DOHH2 (cell line): Measurements from ENCODE around the gene LENEP.

ENCODE experiments used
- H3F3A ChIP-seq: fragments of 200-600 bp; sonication (generic), shearing (Covaris generic); 2 replicates; pipeline ENCODE4 v1.6.0; 2016; ENCODE audit warnings: antibody characterized with exemption, mild to moderate bottlenecking; ENCODE audit not compliant: control insufficient read depth, insufficient read depth
- H3K27ac ChIP-seq: fragments of 200-600 bp; sonication (generic); 2 replicates; pipeline ENCODE4 v1.5.1; 2014; ENCODE audit warnings: low read depth, mild to moderate bottlenecking, low read length, moderate library complexity
- H3K27me3 ChIP-seq: fragments of 200-600 bp; sonication (generic); 2 replicates; pipeline ENCODE4 v1.6.1; 2014; ENCODE audit warnings: mild to moderate bottlenecking, low read length, mixed read lengths; ENCODE audit not compliant: control insufficient read depth
- H3K36me3 ChIP-seq: fragments of 200-600 bp; sonication (generic); 2 replicates; pipeline ENCODE4 v1.6.1; 2014; ENCODE audit warnings: mild to moderate bottlenecking, low read length, moderate library complexity, mixed read lengths; ENCODE audit not compliant: control insufficient read depth
- H3K4me1 ChIP-seq: fragments of 200-600 bp; sonication (generic); 2 replicates; pipeline ENCODE4 v1.6.1; 2014; ENCODE audit warnings: mild to moderate bottlenecking, low read length, mixed read lengths; ENCODE audit not compliant: control insufficient read depth
- H3K4me2 ChIP-seq: fragments of 200-600 bp; sonication (generic); 2 replicates; pipeline ENCODE4 v1.6.0; 2014; ENCODE audit warnings: mild to moderate bottlenecking, low read length, moderate library complexity
- H3K4me3 ChIP-seq: fragments of 200-600 bp; sonication (generic); 2 replicates; pipeline ENCODE4 v1.5.1; 2014; ENCODE audit warnings: mild to moderate bottlenecking, low read length, mixed read lengths
- H3K79me2 ChIP-seq: fragments of 200-600 bp; sonication (generic); 2 replicates; pipeline ENCODE4 v1.6.1; 2014; ENCODE audit warnings: mild to moderate bottlenecking, low read length, mixed read lengths; ENCODE audit not compliant: control insufficient read depth
- H3K9me2 ChIP-seq: fragments of 200-600 bp; sonication (generic); replicated peaks from 2 replicates; pipeline ENCODE4 v1.6.1; 2014; ENCODE audit warnings: mild to moderate bottlenecking, low read length, mixed read lengths; ENCODE audit not compliant: control insufficient read depth
- H3K9me3 ChIP-seq: fragments of 200-600 bp; sonication (generic); 2 replicates; pipeline ENCODE4 v1.6.1; 2014; ENCODE audit warnings: antibody characterized with exemption, low read length, mixed read lengths; ENCODE audit not compliant: control insufficient read depth, insufficient read depth
- H4K20me1 ChIP-seq: fragments of 200-600 bp; sonication (generic); 2 replicates; pipeline ENCODE4 v1.6.0; 2014; ENCODE audit warnings: low read depth, mild to moderate bottlenecking, antibody characterized with exemption, low read length, moderate library complexity; ENCODE audit not compliant: control insufficient read depth, insufficient read depth
- EZH2phosphoT487 ChIP-seq: fragments of 200-600 bp; sonication (generic); IDR thresholded peaks from 2 replicates; pipeline ENCODE4 v1.6.1; 2017; ENCODE audit warnings: borderline replicate concordance, mild to moderate bottlenecking, antibody characterized with exemption, low read length, moderate library complexity, mixed read lengths
- TF ChIP-seq, protein P1 (sequence below): fragments of 200-600 bp; sonication (generic); IDR thresholded peaks from one replicate; pipeline ENCODE4 v1.5.1; 2014; ENCODE audit warnings: antibody characterized with exemption, mild to moderate bottlenecking, low read depth, low read length; ENCODE audit not compliant: poor library complexity, severe bottlenecking

Gene LENEP

GRCh38 chr1:155029513-155030242, 36.3 kb downstream of the LENEP start:
- no peak for TF ChIP-seq EZH2phosphoT487
- TF ChIP-seq, protein P1, sequence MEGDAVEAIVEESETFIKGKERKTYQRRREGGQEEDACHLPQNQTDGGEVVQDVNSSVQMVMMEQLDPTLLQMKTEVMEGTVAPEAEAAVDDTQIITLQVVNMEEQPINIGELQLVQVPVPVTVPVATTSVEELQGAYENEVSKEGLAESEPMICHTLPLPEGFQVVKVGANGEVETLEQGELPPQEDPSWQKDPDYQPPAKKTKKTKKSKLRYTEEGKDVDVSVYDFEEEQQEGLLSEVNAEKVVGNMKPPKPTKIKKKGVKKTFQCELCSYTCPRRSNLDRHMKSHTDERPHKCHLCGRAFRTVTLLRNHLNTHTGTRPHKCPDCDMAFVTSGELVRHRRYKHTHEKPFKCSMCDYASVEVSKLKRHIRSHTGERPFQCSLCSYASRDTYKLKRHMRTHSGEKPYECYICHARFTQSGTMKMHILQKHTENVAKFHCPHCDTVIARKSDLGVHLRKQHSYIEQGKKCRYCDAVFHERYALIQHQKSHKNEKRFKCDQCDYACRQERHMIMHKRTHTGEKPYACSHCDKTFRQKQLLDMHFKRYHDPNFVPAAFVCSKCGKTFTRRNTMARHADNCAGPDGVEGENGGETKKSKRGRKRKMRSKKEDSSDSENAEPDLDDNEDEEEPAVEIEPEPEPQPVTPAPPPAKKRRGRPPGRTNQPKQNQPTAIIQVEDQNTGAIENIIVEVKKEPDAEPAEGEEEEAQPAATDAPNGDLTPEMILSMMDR, result no peak
- Histone ChIP-seq H3K27me3 (peaks cover 11% of the 10 kb centered on the region), H3K4me3 (no peak overlapping the region), H3F3A (no peaks in the 10 kb centered on the region), H3K9me2 (no peaks in the 10 kb centered on the region), H3K36me3 (no peaks in the 10 kb centered on the region), H3K4me2 (no peak overlapping the region), H4K20me1 (no peaks in the 10 kb centered on the region), H3K79me2 (no peaks in the 10 kb centered on the region), H3K9me3 (no peaks in the 10 kb centered on the region), H3K27ac (no peak overlapping the region), H3K4me1 (no peaks in the 10 kb centered on the region)

GRCh38 chr1:155030243-155030795, 36.9 kb downstream of the LENEP start:
- Histone ChIP-seq H3K27me3 (peaks cover 13% of the 10 kb centered on the region), H3K27ac (no peak overlapping the region), H3K9me3 (no peaks in the 10 kb centered on the region), H3F3A (no peaks in the 10 kb centered on the region), H3K4me2 (no peak overlapping the region), H3K4me3 (no peak overlapping the region), H3K79me2 (no peaks in the 10 kb centered on the region), H4K20me1 (no peaks in the 10 kb centered on the region), H3K36me3 (no peaks in the 10 kb centered on the region), H3K9me2 (no peaks in the 10 kb centered on the region), H3K4me1 (no peaks in the 10 kb centered on the region)
- TF ChIP-seq, protein P1, result no peak
- TF ChIP-seq EZH2phosphoT487, result no peak

- Histone ChIP-seq H3K79me2 (no peaks in the 10 kb centered on the region), H3K4me2 (no peak overlapping the region), H3K27me3 (peaks cover 13% of the 10 kb centered on the region), H3K9me2 (no peaks in the 10 kb centered on the region), H3K27ac (no peak overlapping the region), H3K4me3 (no peak overlapping the region), H3K36me3 (no peaks in the 10 kb centered on the region), H3K4me1 (no peaks in the 10 kb centered on the region), H4K20me1 (no peaks in the 10 kb centered on the region), H3F3A (no peaks in the 10 kb centered on the region), H3K9me3 (no peaks in the 10 kb centered on the region)
- no peak for TF ChIP-seq EZH2phosphoT487
- TF ChIP-seq, protein P1, result no peak
Measured at GRCh38 chr1:155030899-155031298, 37.5 kb downstream of the LENEP start.
